SU-DHL-6 (cell line): Measurements from ENCODE around the gene KIAA1614.

Experiments
- H2AFZ ChIP-seq: fragments of 200-600 bp; sonication (generic); 2 replicates; pipeline ENCODE4 v1.6.1; 2014; ENCODE audit warnings: low read depth, mild to moderate bottlenecking, moderate library complexity, mixed read lengths, antibody characterized with exemption, low read length; ENCODE audit not compliant: severe bottlenecking
- H3F3A ChIP-seq: fragments of 200-600 bp; shearing (Covaris generic); 2 replicates; pipeline ENCODE4 v1.6.0; 2016; ENCODE audit warnings: antibody characterized with exemption, mild to moderate bottlenecking; ENCODE audit not compliant: insufficient read depth
- H3K27ac ChIP-seq: fragments of 200-600 bp; sonication (generic); 2 replicates; pipeline ENCODE4 v1.5.1; 2016; ENCODE audit warnings: low read depth, mild to moderate bottlenecking, low read length, moderate library complexity, mixed read lengths
- H3K27me3 ChIP-seq: fragments of 200-600 bp; sonication (generic), shearing (Covaris generic); 2 replicates; pipeline ENCODE4 v1.6.0; 2014; ENCODE audit warnings: mild to moderate bottlenecking, low read length
- H3K36me3 ChIP-seq: fragments of 200-600 bp; sonication (generic); 2 replicates; pipeline ENCODE4 v1.6.1; 2014; ENCODE audit warnings: mild to moderate bottlenecking, low read length, mixed read lengths
- H3K4me2 ChIP-seq: fragments of 300-600, 200-600 bp; shearing (Covaris generic), sonication (generic); 2 replicates; pipeline ENCODE4 v1.6.0; 2014; ENCODE audit warnings: low read length, low read depth, mild to moderate bottlenecking; ENCODE audit not compliant: poor library complexity, severe bottlenecking
- H3K4me3 ChIP-seq: fragments of 200-600 bp; sonication (generic); 2 replicates; pipeline ENCODE4 v1.5.1; 2014; ENCODE audit warnings: antibody characterized with exemption, low read length, mild to moderate bottlenecking, mixed read lengths; ENCODE audit not compliant: insufficient read depth, poor library complexity, severe bottlenecking
- H3K79me2 ChIP-seq: fragments of 200-600 bp; sonication (generic); 2 replicates; pipeline ENCODE4 v1.6.1; 2014; ENCODE audit warnings: mild to moderate bottlenecking, low read length, moderate library complexity; ENCODE audit not compliant: insufficient read depth
- H3K9ac ChIP-seq: fragments of 200-600 bp; sonication (generic); 2 replicates; pipeline ENCODE4 v1.7.0; 2014; ENCODE audit warnings: mild to moderate bottlenecking, low read length
- H3K9me2 ChIP-seq: fragments of 200-600 bp; sonication (generic); replicated peaks from 2 replicates; pipeline ENCODE4 v1.6.1; 2014; ENCODE audit warnings: low read length; ENCODE audit not compliant: insufficient read depth
- H3K9me3 ChIP-seq: fragments of 200-600 bp; sonication (generic); 2 replicates; pipeline ENCODE4 v1.6.1; 2014; ENCODE audit warnings: low read length, mixed read lengths; ENCODE audit not compliant: insufficient read depth
- H4K20me1 ChIP-seq: fragments of 200-600 bp; sonication (generic); 2 replicates; pipeline ENCODE4 v1.6.1; 2014; ENCODE audit warnings: low read depth, mild to moderate bottlenecking, antibody characterized with exemption, low read length, moderate library complexity, mixed read lengths
- EZH2phosphoT487 ChIP-seq: fragments of 200-600 bp; sonication (generic), shearing (Covaris generic); conservative IDR thresholded peaks from 2 replicates; pipeline ENCODE4 v1.6.1; 2018; ENCODE audit warnings: mild to moderate bottlenecking, antibody characterized with exemption, low read length, moderate library complexity, mixed read lengths
- TF ChIP-seq, protein P1 (sequence below): fragments of 200-600 bp; sonication (generic); IDR thresholded peaks from one replicate; pipeline ENCODE4 v1.5.1; 2017; ENCODE audit warnings: antibody characterized with exemption, mild to moderate bottlenecking, low read length, moderate library complexity; ENCODE audit not compliant: insufficient read depth, poor library complexity, severe bottlenecking

KIAA1614 gene

DNA sequence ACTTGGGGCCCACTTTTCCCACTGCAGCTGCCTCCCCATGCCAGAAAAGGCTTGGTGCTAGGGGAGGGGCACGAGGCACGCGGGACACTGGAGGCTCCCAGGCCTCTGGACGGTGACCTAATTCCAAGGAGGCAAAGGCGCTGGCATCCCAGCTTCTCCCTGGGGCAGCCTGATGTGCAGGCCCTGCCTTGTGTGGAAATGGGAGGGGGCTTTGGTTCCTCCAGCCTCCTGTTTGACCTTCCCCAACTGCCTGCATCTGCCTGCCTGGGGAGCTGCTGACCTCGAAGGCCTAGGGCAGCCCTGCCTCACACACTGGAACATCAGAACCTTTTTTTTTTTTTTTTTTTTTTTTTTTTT, 39.9 kb downstream of the KIAA1614 start:
- no peak for TF ChIP-seq EZH2phosphoT487
- TF ChIP-seq, protein P1, sequence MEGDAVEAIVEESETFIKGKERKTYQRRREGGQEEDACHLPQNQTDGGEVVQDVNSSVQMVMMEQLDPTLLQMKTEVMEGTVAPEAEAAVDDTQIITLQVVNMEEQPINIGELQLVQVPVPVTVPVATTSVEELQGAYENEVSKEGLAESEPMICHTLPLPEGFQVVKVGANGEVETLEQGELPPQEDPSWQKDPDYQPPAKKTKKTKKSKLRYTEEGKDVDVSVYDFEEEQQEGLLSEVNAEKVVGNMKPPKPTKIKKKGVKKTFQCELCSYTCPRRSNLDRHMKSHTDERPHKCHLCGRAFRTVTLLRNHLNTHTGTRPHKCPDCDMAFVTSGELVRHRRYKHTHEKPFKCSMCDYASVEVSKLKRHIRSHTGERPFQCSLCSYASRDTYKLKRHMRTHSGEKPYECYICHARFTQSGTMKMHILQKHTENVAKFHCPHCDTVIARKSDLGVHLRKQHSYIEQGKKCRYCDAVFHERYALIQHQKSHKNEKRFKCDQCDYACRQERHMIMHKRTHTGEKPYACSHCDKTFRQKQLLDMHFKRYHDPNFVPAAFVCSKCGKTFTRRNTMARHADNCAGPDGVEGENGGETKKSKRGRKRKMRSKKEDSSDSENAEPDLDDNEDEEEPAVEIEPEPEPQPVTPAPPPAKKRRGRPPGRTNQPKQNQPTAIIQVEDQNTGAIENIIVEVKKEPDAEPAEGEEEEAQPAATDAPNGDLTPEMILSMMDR = no peak
- no peaks in the 10 kb centered on the region for H3K27me3 ChIP-seq
- H3K36me3 ChIP-seq = no peaks in the 10 kb centered on the region
- no peak overlapping the region for H3K9ac ChIP-seq
- no peak overlapping the region for H2AFZ ChIP-seq
- H3K9me2 ChIP-seq = no peaks in the 10 kb centered on the region
- no peak overlapping the region for H3K27ac ChIP-seq
- no peaks in the 10 kb centered on the region for H4K20me1 ChIP-seq
- H3K79me2 ChIP-seq = no peaks in the 10 kb centered on the region
- no peak overlapping the region for H3K4me2 ChIP-seq
- no peak overlapping the region for H3K4me3 ChIP-seq
- H3K9me3 ChIP-seq = no peaks in the 10 kb centered on the region
- no peaks in the 10 kb centered on the region for H3F3A ChIP-seq

GRCh38 chr1:180953291-180954004, 40.8 kb downstream of the KIAA1614 start:
- Histone ChIP-seq H3K27ac (no peak overlapping the region), H3K9me2 (no peaks in the 10 kb centered on the region), H3K79me2 (no peaks in the 10 kb centered on the region), H3K4me3 (no peak overlapping the region), H3K27me3 (no peaks in the 10 kb centered on the region), H4K20me1 (no peaks in the 10 kb centered on the region), H3K4me2 (peak overlapping the region; percentile 32), H3K9me3 (no peaks in the 10 kb centered on the region), H2AFZ (no peak overlapping the region), H3K36me3 (no peaks in the 10 kb centered on the region), H3F3A (no peaks in the 10 kb centered on the region), H3K9ac (peak overlapping the region; percentile 35)
- TF ChIP-seq, protein P1 = no peak
- TF ChIP-seq EZH2phosphoT487 = no peak

GRCh38 chr1:180954005-180954800, 41.5 kb downstream of the KIAA1614 start:
- no peaks in the 10 kb centered on the region for H3K9me2 ChIP-seq
- H3K9ac ChIP-seq = peak overlapping the region; percentile 35
- no peaks in the 10 kb centered on the region for H3K79me2 ChIP-seq
- no peaks in the 10 kb centered on the region for H3K36me3 ChIP-seq
- TF ChIP-seq, protein P1 = no peak
- no peak for TF ChIP-seq EZH2phosphoT487
- H4K20me1 ChIP-seq = no peaks in the 10 kb centered on the region
- no peak overlapping the region for H3K4me3 ChIP-seq
- no peak overlapping the region for H3K27ac ChIP-seq
- H3K27me3 ChIP-seq = no peaks in the 10 kb centered on the region
- no peaks in the 10 kb centered on the region for H3F3A ChIP-seq
- H3K4me2 ChIP-seq = peak overlapping the region; percentile 32
- no peak overlapping the region for H2AFZ ChIP-seq
- H3K9me3 ChIP-seq = no peaks in the 10 kb centered on the region
